ENCODE results near the gene ISM2. TPM values are rescaled to one million over a fixed set of nuclear protein-coding genes. Genes with fewer than 3 reads are reported as not detected.

ISM2 gene
- total RNA-seq, 1 donor from 2014 or later: 0.17 TPM

- DNase-seq: no peak
Measured at GRCh38 chr14:77507762-77508161, 9.1 kb upstream of the ISM2 start.

GRCh38 chr14:77505031-77505430 lies 6.4 kb upstream of the ISM2 start:
- no peak for DNase-seq

GRCh38 chr14:77503138-77503537 lies 4.5 kb upstream of the ISM2 start:
- no peak for DNase-seq

GRCh38 chr14:77502109-77502782 lies 3.6 kb upstream of the ISM2 start:
- no peak for DNase-seq

GRCh38 chr14:77498984-77499527 lies 440 bp upstream of the ISM2 start:
- peak; percentile 9 for DNase-seq

- DNase-seq: peak; percentile 12
Measured at GRCh38 chr14:77495334-77495733, 3.3 kb downstream of the ISM2 start.

- DNase-seq: no peak
Measured at GRCh38 chr14:77491056-77491455, 7.6 kb downstream of the ISM2 start.

- DNase-seq: no peak
Measured at GRCh38 chr14:77490347-77490986, 8.1 kb downstream of the ISM2 start.

GRCh38 chr14:77489041-77489440 lies 9.6 kb downstream of the ISM2 start:
- DNase-seq: no peak

- DNase-seq: no peak
Measured at GRCh38 chr14:77488558-77488957, 10.1 kb downstream of the ISM2 start.

- DNase-seq: no peak
Measured at GRCh38 chr14:77485901-77486678, 12.5 kb downstream of the ISM2 start.

GRCh38 chr14:77485256-77485655 lies 13.4 kb downstream of the ISM2 start:
- DNase-seq: no peak

GRCh38 chr14:77482422-77482821 lies 16.2 kb downstream of the ISM2 start:
- no peak for DNase-seq

GRCh38 chr14:77478796-77479195 lies 19.8 kb downstream of the ISM2 start:
- DNase-seq: no peak

- no peak for DNase-seq
Measured at GRCh38 chr14:77478029-77478428, 20.6 kb downstream of the ISM2 start.

- no peak for DNase-seq
Measured at GRCh38 chr14:77475432-77476115, 23.0 kb downstream of the ISM2 start.

- DNase-seq: no peak
Measured at GRCh38 chr14:77474479-77475177, 24.0 kb downstream of the ISM2 start.

GRCh38 chr14:77473921-77474320 lies 24.7 kb downstream of the ISM2 start:
- DNase-seq: no peak

GRCh38 chr14:77470224-77470870 lies 28.3 kb downstream of the ISM2 start:
- DNase-seq: no peak

GRCh38 chr14:77469539-77469938 lies 29.1 kb downstream of the ISM2 start:
- DNase-seq: no peak

GRCh38 chr14:77469067-77469505 lies 29.5 kb downstream of the ISM2 start:
- DNase-seq: no peak

- DNase-seq: no peak
Measured at GRCh38 chr14:77467801-77468200, 30.8 kb downstream of the ISM2 start.
